SK-N-SH treated with all-trans-retinoic acid at 6 μM for 48 hours (cell line): ENCODE data around the gene SLC45A3.

Source experiments
- BACH2 ChIP-seq: fragments of 250-450 bp; sonication (Bioruptor Pico); IDR thresholded peaks from 2 replicates; pipeline ENCODE4 v1.9.0; 2021; ENCODE audit warnings: mild to moderate bottlenecking, borderline replicate concordance
- CREB5 ChIP-seq: fragments of 250-450 bp; sonication (Bioruptor Pico); IDR thresholded peaks from 2 replicates; pipeline ENCODE4 v1.5.1; 2020; ENCODE audit warnings: low read depth, mild to moderate bottlenecking, moderate library complexity
- CSDC2 ChIP-seq: fragments of 250-450 bp; sonication (Bioruptor Pico); IDR thresholded peaks from 2 replicates; pipeline ENCODE4 v1.5.0; 2020; ENCODE audit warnings: mild to moderate bottlenecking, moderate library complexity
- ESRRG ChIP-seq: fragments of 250-450 bp; sonication (Bioruptor Pico); IDR thresholded peaks from 2 replicates; pipeline ENCODE4 v1.6.1; 2021; ENCODE audit warnings: mild to moderate bottlenecking
- GLIS3 ChIP-seq: fragments of 250-450 bp; sonication (Bioruptor Pico); IDR thresholded peaks from 2 replicates; pipeline ENCODE4 v1.5.0; 2020; ENCODE audit warnings: mild to moderate bottlenecking, moderate library complexity
- OSR1 ChIP-seq: fragments of 250-450 bp; sonication (Bioruptor Pico); IDR thresholded peaks from 2 replicates; pipeline ENCODE4 v1.8.0; 2022; ENCODE audit warnings: moderate library complexity, mild to moderate bottlenecking, inconsistent platforms
- PATZ1 ChIP-seq: fragments of 250-450 bp; sonication (Bioruptor Pico); IDR thresholded peaks from 2 replicates; pipeline ENCODE4 v1.8.0; 2020; ENCODE audit warnings: mild to moderate bottlenecking, moderate library complexity, borderline replicate concordance
- POU6F1 ChIP-seq: fragments of 250-450 bp; sonication (Bioruptor Pico); IDR thresholded peaks from 2 replicates; pipeline ENCODE4 v1.8.0; 2021; ENCODE audit warnings: low read depth, mild to moderate bottlenecking, moderate library complexity, borderline replicate concordance
- PPARA ChIP-seq: fragments of 250-450 bp; sonication (Bioruptor Pico); IDR thresholded peaks from 2 replicates; pipeline ENCODE4 v1.5.0; 2020; ENCODE audit warnings: mild to moderate bottlenecking, borderline replicate concordance
- RARB ChIP-seq: fragments of 250-450 bp; sonication (Bioruptor Pico); IDR thresholded peaks from 2 replicates; pipeline ENCODE4 v1.8.0; 2021; ENCODE audit warnings: mild to moderate bottlenecking, moderate library complexity
- SNAI2 ChIP-seq: fragments of 250-450 bp; sonication (Bioruptor Pico); IDR thresholded peaks from 2 replicates; pipeline ENCODE4 v1.5.0; 2020; ENCODE audit warnings: mild to moderate bottlenecking, moderate library complexity
- TSHZ2 ChIP-seq: fragments of 250-450 bp; sonication (Bioruptor Pico); IDR thresholded peaks from 2 replicates; pipeline ENCODE4 v1.5.0; 2020; ENCODE audit warnings: mild to moderate bottlenecking, moderate library complexity
- ZFP3 ChIP-seq: fragments of 250-450 bp; sonication (Bioruptor Pico); IDR thresholded peaks from 2 replicates; pipeline ENCODE4 v1.5.0; 2020; ENCODE audit warnings: mild to moderate bottlenecking, moderate library complexity
- ZNF565 ChIP-seq: fragments of 450-650 bp; formaldehyde crosslinking; conservative IDR thresholded peaks from 2 replicates; pipeline ENCODE4 v1.5.0; 2020; ENCODE audit warnings: low read depth, mild to moderate bottlenecking, moderate library complexity

GRCh38 chr1:205716371-205717132 is 36.2 kb upstream of the SLC45A3 start:
- no peak for TF ChIP-seq TSHZ2 (CRISPR knock-in tag)
- TF ChIP-seq POU6F1 (CRISPR knock-in tag) = no peak
- no peak for TF ChIP-seq CSDC2 (CRISPR knock-in tag)
- no peak for TF ChIP-seq BACH2 (CRISPR knock-in tag)
- no peak for TF ChIP-seq ZFP3 (CRISPR knock-in tag)
- no peak for TF ChIP-seq RARB
- no peak for TF ChIP-seq PATZ1 (CRISPR knock-in tag)
- TF ChIP-seq CREB5 (CRISPR knock-in tag) = no peak
- no peak for TF ChIP-seq ESRRG (CRISPR knock-in tag)
- no peak for TF ChIP-seq ZNF565 (CRISPR knock-in tag)
- no peak for TF ChIP-seq SNAI2
- TF ChIP-seq GLIS3 (CRISPR knock-in tag) = no peak
- TF ChIP-seq OSR1 (CRISPR knock-in tag) = no peak
- no peak for TF ChIP-seq PPARA
